Measurements from ENCODE around the gene CYP2U1. TPM values are rescaled to one million over a fixed set of nuclear protein-coding genes. Genes with fewer than 3 reads are reported as not detected.

Gene CYP2U1
- total RNA-seq, 1 donor from 2014 or later = 8.1 TPM

GRCh38 chr4:107970063-107970798 lies 38.9 kb downstream of the CYP2U1 start:
- intact Hi-C loops (cut with micrococcal nuclease) = no loop called here
- ATAC-seq = no peak
- no peak for DNase-seq

- intact Hi-C loops (cut with micrococcal nuclease) = no loop called here
- DNase-seq = no peak
- no peak for ATAC-seq
These were observed 41.3 kb downstream of the CYP2U1 start for GRCh38 chr4:107972605-107973004.

- intact Hi-C loops (cut with micrococcal nuclease) = no loop called here
- ATAC-seq (no peak), DNase-seq (no peak)
These were observed 43.2 kb downstream of the CYP2U1 start for GRCh38 chr4:107974523-107974922.

GRCh38 chr4:107977482-107977881 lies 46.1 kb downstream of the CYP2U1 start:
- ATAC-seq (no peak), DNase-seq (no peak)
- intact Hi-C loops (cut with micrococcal nuclease) = no loop called here

GRCh38 chr4:107977966-107978705 lies 46.8 kb downstream of the CYP2U1 start:
- no peak for DNase-seq
- no peak for ATAC-seq
- intact Hi-C loops (cut with micrococcal nuclease) = no loop called here

- intact Hi-C loops (cut with micrococcal nuclease) = no loop called here
- DNase-seq = no peak
- peak; percentile 24 for ATAC-seq
These were observed 47.5 kb downstream of the CYP2U1 start for GRCh38 chr4:107978716-107979451.

GRCh38 chr4:107987916-107988762 lies 56.8 kb downstream of the CYP2U1 start:
- ATAC-seq = no peak
- intact Hi-C loops (cut with micrococcal nuclease) = no loop called here
- DNase-seq = no peak

GRCh38 chr4:107988763-107989035 lies 57.4 kb downstream of the CYP2U1 start:
- DNase-seq (peak; percentile 25), ATAC-seq (peak; percentile 6)
- intact Hi-C loops (cut with micrococcal nuclease) = no loop called here

- intact Hi-C loops (cut with micrococcal nuclease) = no loop called here
- peak; percentile 33 for ATAC-seq
- DNase-seq = no peak
These were observed 57.8 kb downstream of the CYP2U1 start for GRCh38 chr4:107989162-107989536.

GRCh38 chr4:107989537-107990386 lies 58.4 kb downstream of the CYP2U1 start, which contains the start of gene HADH:
HADH (plus strand) TSS chr4:107989889; CDS start chr4:107989933, 44 bp downstream.
- peak; percentile 98 for DNase-seq
- intact Hi-C loops (cut with micrococcal nuclease) = no loop called here
- ATAC-seq = peak; percentile 99

- DNase-seq = no peak
- no peak for ATAC-seq
- intact Hi-C loops (cut with micrococcal nuclease) = no loop called here
These were observed 60.7 kb downstream of the CYP2U1 start for GRCh38 chr4:107991945-107992630.

GRCh38 chr4:107993969-107994368 lies 62.6 kb downstream of the CYP2U1 start:
- intact Hi-C loops (cut with micrococcal nuclease) = no loop called here
- ATAC-seq (no peak), DNase-seq (no peak)

- DNase-seq (no peak), ATAC-seq (no peak)
- intact Hi-C loops (cut with micrococcal nuclease) = no loop called here
These were observed 63.5 kb downstream of the CYP2U1 start for GRCh38 chr4:107994894-107995293.

GRCh38 chr4:107996949-107997788 lies 65.8 kb downstream of the CYP2U1 start:
- ATAC-seq = peak; percentile 91
- DNase-seq = no peak
- intact Hi-C loops (cut with micrococcal nuclease) = no loop called here

- DNase-seq = no peak
- intact Hi-C loops (cut with micrococcal nuclease) = no loop called here
- ATAC-seq = peak; percentile 20
These were observed 66.4 kb downstream of the CYP2U1 start for GRCh38 chr4:107997794-107998193.

GRCh38 chr4:107999932-108000539 lies 68.7 kb downstream of the CYP2U1 start:
- intact Hi-C loops (cut with micrococcal nuclease) = no loop called here
- no peak for DNase-seq
- ATAC-seq = no peak
